GM21576 (cell line): ENCODE data around the gene SLC24A3.
"Not testable (repeated sequence)": the region's sequence is repeated elsewhere in the genome, so short reads cannot be mapped to it uniquely, and the experiment has no call there.

ENCODE experiments used
- ATAC-seq: cut with Tn5 transposase; IDR thresholded peaks from one replicate; pipeline ENCODE4 v1.9.1; 2021; ENCODE audit warnings: mild to moderate bottlenecking, moderate library complexity; ENCODE audit not compliant: unreplicated experiment

The SLC24A3 gene

DNA sequence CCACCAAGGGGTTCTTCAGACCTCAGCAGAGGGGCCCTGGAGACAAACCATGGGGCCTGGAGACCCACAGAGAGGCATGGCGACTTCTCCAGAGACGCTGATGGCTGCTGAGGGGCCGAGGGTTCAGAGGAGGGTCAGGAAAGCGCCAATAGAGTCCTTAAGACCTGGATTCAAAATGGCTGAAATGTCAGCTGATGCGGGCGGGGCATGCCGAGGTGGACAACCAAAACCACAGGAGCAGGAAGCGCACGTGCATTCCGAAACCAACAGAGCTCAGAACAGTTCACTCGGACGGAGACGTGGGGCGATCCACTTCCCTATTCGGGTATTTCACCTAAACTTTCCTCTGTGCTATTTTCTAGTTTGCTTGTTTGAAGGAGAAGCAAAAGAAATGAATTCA, 445.7 kb downstream of the SLC24A3 start:
- ATAC-seq, result peak; percentile 75

GRCh38 chr20:19659448-19659847, 447.0 kb downstream of the SLC24A3 start:
- no peak for ATAC-seq

DNA sequence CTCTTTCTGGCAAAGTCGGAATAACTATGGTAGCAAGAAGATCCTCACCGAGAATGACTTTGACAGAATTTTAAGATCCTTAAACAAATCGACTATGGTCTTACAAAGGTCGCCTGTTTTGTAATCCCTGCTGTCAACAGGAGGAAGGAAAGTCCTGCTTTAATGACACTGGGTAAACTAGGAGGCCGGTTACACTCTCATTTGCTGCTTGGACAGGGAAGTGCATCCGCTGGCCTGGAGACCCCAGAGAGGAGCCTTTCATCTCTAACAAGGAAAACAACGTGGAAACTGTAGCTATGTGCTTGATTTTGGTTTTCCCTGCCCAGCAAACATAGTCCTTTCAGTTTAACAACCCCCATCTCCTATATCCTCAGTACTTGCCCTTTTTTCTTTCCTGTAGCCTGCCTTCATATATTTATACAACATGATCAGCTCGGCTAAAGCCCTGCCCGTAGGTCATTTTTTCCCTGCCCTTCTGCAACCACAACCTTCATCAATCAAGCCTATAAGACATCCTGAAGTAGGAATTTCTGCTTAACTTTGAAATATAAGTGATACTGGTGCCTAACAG, 448.5 kb downstream of the SLC24A3 start:
- ATAC-seq, result no peak

- peak; percentile 45 for ATAC-seq
Measured at GRCh38 chr20:19661717-19662636, 449.5 kb downstream of the SLC24A3 start.

GRCh38 chr20:19662637-19662995, 450.2 kb downstream of the SLC24A3 start:
- ATAC-seq, result no peak

GRCh38 chr20:19668418-19668817, 456.0 kb downstream of the SLC24A3 start:
- ATAC-seq, result no peak

DNA sequence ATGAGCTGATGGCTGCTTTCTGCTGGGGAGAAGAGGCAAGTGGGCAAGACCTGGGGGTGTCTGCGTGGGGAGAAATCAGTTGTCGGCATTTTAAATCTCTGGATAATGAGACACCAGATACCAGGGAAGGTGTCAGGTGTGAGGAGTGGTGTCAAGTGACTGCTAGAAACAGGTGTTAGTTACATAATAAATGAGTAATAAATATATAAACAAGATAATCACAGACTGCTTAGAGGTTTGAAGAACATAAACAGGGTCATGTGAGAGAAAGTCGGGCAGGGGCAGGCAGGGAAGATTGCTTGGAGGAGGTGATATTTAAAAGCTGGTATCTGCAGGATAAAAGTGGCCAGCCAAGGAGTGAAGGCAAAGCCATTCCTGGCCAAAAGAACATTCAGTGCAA, 458.4 kb downstream of the SLC24A3 start:
- ATAC-seq, result no peak

DNA sequence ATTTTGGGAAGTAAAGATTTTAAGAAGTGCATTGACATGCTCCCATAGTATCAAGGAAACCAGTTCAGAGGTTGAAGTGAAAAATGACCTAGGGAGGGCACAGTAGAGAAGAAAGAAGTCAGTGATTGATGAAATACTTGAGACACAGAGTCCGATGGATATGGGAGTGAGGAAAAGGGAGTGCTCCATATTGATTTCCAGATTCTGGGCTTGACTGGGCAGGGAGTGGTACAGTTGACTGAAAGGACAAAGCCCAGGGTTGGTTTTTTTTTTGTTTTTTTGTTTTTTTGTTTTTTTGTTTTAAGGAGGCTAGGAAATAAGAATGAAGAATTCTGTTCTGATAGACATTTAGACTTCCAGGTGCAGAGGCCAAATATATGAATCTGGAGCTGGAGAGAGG, 458.9 kb downstream of the SLC24A3 start:
- no peak for ATAC-seq

DNA sequence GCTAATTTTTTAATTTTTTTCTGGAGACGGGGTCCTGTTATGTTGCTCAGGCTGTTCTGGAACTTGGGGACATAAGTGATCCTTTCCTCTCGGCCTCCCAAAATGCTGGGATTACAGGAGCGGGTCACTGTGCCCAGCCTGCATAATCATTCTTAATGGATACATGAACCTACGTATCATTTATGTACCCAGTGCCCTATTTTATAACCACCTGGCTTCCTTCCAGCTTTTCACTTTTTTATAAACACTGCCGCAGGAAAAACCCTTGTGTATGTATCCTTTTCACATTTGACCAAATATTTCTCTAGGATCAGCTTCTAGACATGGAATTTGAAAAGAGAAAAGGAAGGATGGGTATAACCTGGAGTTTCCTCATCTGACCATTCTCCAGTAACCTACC, 460.1 kb downstream of the SLC24A3 start:
- no peak for ATAC-seq

GRCh38 chr20:19673575-19673974, 461.1 kb downstream of the SLC24A3 start:
- no peak for ATAC-seq

DNA sequence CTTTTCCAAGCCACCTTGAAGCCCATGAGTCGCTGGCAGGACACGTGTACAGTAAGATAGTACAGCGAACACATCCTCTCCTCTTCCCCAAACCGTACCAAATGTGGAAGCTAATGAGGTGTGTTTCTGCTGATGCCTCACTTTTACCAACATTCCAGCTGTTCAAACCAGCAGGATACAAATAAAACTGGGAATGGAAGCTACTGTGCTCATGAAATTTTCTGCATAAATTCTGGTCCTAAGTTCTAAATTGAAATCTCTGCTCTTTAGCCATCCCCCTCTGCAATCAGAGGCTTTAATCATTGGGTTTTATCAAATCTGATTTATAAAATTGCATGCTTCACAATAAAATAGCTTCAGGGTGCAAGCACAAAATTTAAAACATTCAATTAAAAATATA, 463.8 kb downstream of the SLC24A3 start:
- ATAC-seq, result no peak

DNA sequence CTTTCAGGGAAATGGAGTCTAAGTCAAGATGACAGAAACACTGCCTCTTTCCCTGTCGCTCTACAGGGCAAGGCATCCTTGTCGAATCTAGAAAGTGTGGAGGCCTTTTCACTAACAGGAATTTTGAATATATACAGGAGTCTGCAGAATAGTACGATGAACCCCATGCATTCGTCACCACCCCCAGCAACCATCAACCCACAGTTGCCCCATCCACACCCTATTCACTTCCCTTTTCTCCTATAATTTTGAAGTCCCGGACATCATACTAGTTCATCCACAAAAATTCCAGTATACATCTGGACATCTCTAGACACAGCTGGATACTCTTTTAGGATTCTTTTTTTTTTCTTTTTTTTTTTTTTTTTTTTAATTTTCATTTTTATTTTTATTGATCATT, 464.9 kb downstream of the SLC24A3 start:
- ATAC-seq, result no peak

- not testable (repeated sequence) for ATAC-seq
Measured at GRCh38 chr20:19678591-19678990, 466.1 kb downstream of the SLC24A3 start.

- ATAC-seq, result no peak
Measured at GRCh38 chr20:19679900-19680495, 467.6 kb downstream of the SLC24A3 start.

GRCh38 chr20:19682249-19682648, 469.8 kb downstream of the SLC24A3 start:
- ATAC-seq, result no peak

DNA sequence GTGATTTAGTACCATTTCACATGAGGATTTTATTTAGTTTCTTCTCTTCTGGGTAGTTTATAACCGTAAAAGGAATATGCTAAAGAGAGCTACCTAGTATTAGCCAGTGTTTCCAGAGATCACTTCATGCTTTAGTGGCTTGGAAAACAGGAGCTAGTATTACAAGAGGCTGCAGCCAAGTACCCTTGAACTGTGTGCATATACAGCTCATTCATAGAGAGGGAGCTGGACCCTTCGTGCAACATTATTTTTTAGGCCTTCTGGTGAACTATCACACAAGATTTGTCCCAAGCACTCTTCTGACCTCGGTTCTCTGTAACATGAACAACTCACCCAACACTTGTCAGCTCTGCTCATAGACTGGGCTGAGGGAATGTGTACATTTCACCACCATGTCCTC, 470.7 kb downstream of the SLC24A3 start:
- no peak for ATAC-seq

DNA sequence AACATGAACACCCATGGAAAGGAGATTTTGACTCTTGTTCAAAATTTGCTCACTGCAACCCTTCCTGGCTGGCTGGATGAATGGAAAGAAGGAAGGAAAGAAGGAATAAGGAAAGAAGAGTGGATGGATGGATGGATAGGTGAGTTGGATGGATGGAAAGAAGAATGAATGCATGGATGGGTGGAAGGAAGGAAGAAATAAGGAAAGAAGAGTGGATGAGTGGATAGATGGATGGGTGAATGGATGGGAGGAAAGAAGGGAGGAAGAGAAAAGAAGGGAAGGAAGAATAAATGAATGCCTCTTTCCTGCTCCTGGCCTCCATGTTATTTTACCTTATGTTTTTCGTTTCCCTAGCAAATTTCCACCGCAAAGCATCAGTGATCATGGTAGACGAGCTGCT, 471.4 kb downstream of the SLC24A3 start:
- ATAC-seq, result no peak

GRCh38 chr20:19688031-19688806, 475.8 kb downstream of the SLC24A3 start:
- ATAC-seq, result no peak

DNA sequence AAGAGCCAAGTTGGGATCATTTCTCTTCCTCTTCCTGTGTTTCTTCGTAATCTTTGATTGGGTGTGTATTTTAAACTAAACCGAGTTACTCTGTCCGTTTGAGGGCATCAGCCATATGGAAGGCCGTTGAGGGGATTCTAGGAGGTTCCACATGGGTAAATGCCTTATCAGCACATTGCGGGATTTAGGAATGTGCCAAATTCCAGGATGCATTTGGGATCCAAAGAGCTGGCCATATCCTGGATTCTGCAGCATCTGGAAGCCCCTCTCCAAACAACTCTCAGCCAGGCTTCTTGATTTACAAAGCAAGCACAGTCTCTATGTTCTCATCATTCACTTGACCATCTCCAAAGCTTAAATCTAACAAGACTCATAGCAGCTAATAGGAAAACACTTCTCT, 478.0 kb downstream of the SLC24A3 start:
- no peak for ATAC-seq

DNA sequence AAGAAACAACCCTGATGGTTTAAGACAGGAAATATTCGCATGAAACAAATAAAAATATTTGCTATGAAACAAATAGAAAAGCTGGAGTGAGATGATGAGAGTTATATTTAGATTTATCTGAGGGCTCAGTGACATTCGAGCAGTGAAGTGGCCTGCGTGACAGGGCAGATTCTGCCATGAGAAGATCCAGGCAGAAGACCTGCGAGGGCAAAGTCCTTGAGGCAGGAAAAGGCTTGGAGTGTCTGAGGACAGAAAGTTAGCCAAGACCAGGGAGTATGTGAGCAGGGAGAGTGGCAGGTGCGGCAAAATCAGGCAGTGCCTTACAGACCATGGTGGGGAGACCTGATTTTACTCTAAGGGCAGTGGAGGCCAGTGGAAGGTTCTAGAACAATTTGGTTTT, 478.7 kb downstream of the SLC24A3 start:
- no peak for ATAC-seq

GRCh38 chr20:19692100-19692499, 479.7 kb downstream of the SLC24A3 start:
- ATAC-seq, result no peak
